ENCODE data around the gene TMEM79. TPM values are rescaled to one million over a fixed set of nuclear protein-coding genes. Genes with fewer than 3 reads are reported as not detected.

TMEM79 gene
- total RNA-seq, 1 donor from 2014 or later, result 5.1 TPM

- peak overlapping the region; percentile 76 for H3K27ac Mint-ChIP-seq
- no peaks in the 10 kb centered on the region for H3K9me3 Mint-ChIP-seq (ENCODE audit: low read depth)
Measured at GRCh38 chr1:156242738-156243137, 41.4 kb upstream of the TMEM79 start.

DNA sequence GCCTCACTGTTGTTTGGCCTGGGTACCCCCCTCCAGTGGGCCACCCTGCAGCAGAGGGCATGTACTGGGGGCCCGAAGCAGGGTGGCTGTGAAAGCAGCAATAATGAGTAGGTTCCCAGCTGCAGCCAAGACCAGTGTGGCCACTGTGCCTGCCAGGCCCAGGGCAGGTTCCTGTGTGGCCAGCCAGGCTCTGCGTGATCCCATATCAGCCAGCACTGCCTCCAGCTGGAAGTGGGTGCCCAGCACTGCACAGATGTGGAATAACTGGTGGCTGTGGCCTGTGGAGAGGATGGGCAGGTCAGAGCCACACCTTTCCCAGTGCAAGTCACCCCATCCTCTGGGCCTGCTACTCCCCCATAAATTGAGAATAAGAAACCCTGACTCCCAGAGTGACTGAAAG lies 40.0 kb upstream of the TMEM79 start:
- Mint-ChIP-seq H3K9me3 (ENCODE audit: low read depth) (no peaks in the 10 kb centered on the region), H3K4me3 (ENCODE audit: low read depth) (no peak overlapping the region), H3K27ac (no peak overlapping the region), H3K36me3 (ENCODE audit: insufficient read depth) (peaks cover 6% of the 10 kb centered on the region), H3K4me1 (ENCODE audit: low read depth) (peaks cover 4% of the 10 kb centered on the region), H3K27me3 (no peaks in the 10 kb centered on the region)
- TF ChIP-seq, protein P1, sequence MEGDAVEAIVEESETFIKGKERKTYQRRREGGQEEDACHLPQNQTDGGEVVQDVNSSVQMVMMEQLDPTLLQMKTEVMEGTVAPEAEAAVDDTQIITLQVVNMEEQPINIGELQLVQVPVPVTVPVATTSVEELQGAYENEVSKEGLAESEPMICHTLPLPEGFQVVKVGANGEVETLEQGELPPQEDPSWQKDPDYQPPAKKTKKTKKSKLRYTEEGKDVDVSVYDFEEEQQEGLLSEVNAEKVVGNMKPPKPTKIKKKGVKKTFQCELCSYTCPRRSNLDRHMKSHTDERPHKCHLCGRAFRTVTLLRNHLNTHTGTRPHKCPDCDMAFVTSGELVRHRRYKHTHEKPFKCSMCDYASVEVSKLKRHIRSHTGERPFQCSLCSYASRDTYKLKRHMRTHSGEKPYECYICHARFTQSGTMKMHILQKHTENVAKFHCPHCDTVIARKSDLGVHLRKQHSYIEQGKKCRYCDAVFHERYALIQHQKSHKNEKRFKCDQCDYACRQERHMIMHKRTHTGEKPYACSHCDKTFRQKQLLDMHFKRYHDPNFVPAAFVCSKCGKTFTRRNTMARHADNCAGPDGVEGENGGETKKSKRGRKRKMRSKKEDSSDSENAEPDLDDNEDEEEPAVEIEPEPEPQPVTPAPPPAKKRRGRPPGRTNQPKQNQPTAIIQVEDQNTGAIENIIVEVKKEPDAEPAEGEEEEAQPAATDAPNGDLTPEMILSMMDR (IDR thresholded peaks at IDR 0.05; ENCODE audit: unreplicated experiment), result no peak
- no peak for DNase-seq (ENCODE audit: low spot score, unreplicated experiment)

More at GRCh38 chr1:156242738-156243137, 41.4 kb upstream of the TMEM79 start:
- H3K4me1 Mint-ChIP-seq (ENCODE audit: low read depth), result peaks cover 4% of the 10 kb centered on the region
- no peaks in the 10 kb centered on the region for H3K27me3 Mint-ChIP-seq
- TF ChIP-seq, protein P1 (IDR thresholded peaks at IDR 0.05; ENCODE audit: unreplicated experiment), result no peak
- no peak overlapping the region for H3K4me3 Mint-ChIP-seq (ENCODE audit: low read depth)
- peaks cover 7% of the 10 kb centered on the region for H3K36me3 Mint-ChIP-seq (ENCODE audit: insufficient read depth)
- DNase-seq (ENCODE audit: low spot score, unreplicated experiment), result no peak

GRCh38 chr1:156244712-156245111 lies 39.4 kb upstream of the TMEM79 start:
- DNase-seq (ENCODE audit: low spot score, unreplicated experiment), result no peak
- Mint-ChIP-seq H3K36me3 (ENCODE audit: insufficient read depth) (peaks cover 7% of the 10 kb centered on the region), H3K4me3 (ENCODE audit: low read depth) (no peak overlapping the region), H3K27ac (peak overlapping the region; percentile 49), H3K4me1 (ENCODE audit: low read depth) (peaks cover 4% of the 10 kb centered on the region), H3K27me3 (no peaks in the 10 kb centered on the region), H3K9me3 (ENCODE audit: low read depth) (no peaks in the 10 kb centered on the region)
- TF ChIP-seq, protein P1 (IDR thresholded peaks at IDR 0.05; ENCODE audit: unreplicated experiment), result no peak

DNA sequence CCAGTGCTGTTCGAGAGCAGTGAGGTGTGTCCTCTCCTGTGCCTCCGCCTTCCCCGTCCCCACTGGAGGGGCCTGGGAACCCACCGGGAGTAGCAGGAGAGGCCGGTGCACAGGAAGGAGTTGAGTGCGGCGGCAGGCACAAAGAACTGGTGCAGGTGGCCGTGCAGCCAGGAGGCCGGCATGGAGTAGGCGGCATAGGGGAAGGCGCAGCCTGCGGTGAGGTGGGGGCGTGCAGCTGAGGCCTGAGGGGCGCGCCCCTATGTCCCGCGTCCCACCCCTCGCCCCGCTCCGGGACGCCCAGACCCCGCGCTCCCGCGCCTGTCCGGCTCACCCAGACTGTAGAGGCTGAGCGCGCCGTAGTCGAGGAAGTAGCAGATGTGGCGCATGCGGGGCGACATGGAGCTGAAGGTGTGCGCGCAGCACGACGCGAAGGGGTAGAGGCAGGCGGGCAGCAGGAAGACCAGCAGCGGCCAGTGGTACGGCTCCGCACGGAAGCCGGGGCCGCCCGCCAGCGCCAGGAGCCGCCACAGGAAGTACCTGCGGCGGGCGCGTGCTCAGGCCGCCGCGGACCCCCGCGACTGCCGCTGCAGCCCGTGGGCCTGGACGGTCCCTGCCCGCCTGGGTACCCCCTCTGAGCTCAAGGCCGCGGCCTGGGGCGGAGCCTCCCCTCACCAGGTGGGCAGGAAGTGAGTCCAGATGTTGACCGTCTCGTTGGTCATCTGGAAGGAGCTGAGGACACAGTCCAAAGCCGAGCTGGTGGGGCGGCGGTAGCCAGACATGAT lies 38.5 kb upstream of the TMEM79 start:
- DNase-seq (ENCODE audit: low spot score, unreplicated experiment), result no peak
- TF ChIP-seq, protein P1 (IDR thresholded peaks at IDR 0.05; ENCODE audit: unreplicated experiment), result no peak
- H3K4me3 Mint-ChIP-seq (ENCODE audit: low read depth), result peak overlapping the region; percentile 31
- no peaks in the 10 kb centered on the region for H3K9me3 Mint-ChIP-seq (ENCODE audit: low read depth)
- H3K27me3 Mint-ChIP-seq, result no peaks in the 10 kb centered on the region
- H3K36me3 Mint-ChIP-seq (ENCODE audit: insufficient read depth), result peaks cover 7% of the 10 kb centered on the region
- H3K4me1 Mint-ChIP-seq (ENCODE audit: low read depth), result peaks cover 4% of the 10 kb centered on the region
- H3K27ac Mint-ChIP-seq, result peak overlapping the region; percentile 88

DNA sequence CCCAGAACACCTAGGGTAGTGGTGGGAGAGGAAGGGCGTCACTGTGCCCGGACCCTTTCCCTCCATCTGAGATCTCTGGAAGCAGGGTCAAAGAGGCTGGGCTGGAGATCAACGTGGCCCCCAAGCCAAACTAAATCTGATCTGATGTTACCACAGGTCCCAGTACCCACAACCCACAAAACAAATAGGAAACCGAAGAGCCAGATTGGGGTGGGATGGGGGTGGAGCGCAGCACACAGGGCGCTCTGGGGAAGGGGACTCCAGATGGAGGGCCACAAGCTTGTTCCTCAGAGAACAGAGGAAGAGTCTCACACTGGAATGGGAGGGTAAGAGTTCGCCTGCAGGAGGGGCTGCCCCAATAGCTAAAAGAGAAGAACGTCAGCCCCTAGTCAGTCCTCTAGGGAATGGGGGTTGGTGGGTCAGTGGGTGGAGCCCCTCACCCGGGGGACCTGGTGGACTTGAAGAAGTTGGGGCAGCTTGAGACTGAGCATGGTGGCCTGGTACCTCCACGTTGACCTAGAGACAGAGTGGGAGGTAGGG lies 37.8 kb upstream of the TMEM79 start:
- TF ChIP-seq, protein P1 (IDR thresholded peaks at IDR 0.05; ENCODE audit: unreplicated experiment), result no peak
- no peak for DNase-seq (ENCODE audit: low spot score, unreplicated experiment)
- peaks cover 4% of the 10 kb centered on the region for H3K36me3 Mint-ChIP-seq (ENCODE audit: insufficient read depth)
- no peaks in the 10 kb centered on the region for H3K9me3 Mint-ChIP-seq (ENCODE audit: low read depth)
- H3K27ac Mint-ChIP-seq, result peak overlapping the region; percentile 88
- H3K27me3 Mint-ChIP-seq, result no peaks in the 10 kb centered on the region
- peak overlapping the region; percentile 26 for H3K4me3 Mint-ChIP-seq (ENCODE audit: low read depth)
- peaks cover 4% of the 10 kb centered on the region for H3K4me1 Mint-ChIP-seq (ENCODE audit: low read depth)
